A549 (cell line): Measurements from ENCODE around the gene MAP3K20. TPM values are rescaled to one million over a fixed set of nuclear protein-coding genes. Genes with fewer than 3 reads are reported as not detected.
A peak's percentile ranks its signal among the peaks of the same experiment; 100 is the strongest.
"Not testable (repeated sequence)": the region's sequence is repeated elsewhere in the genome, so short reads cannot be mapped to it uniquely, and the experiment has no call there.

ENCODE experiments used
- ATAC-seq, 2 experiments: fragments of 200-7000 bp in 1 of 2; fragments of >200 bp in 1 of 2; cut with Nextera tagmentation in 1 of 2; cut with Tn5 transposase in 1 of 2; 3 replicates each; pipeline versions ENCODE4 v1.8.0 to v1.9.1; 2018 to 2020; ENCODE audit warnings: mild to moderate bottlenecking in 1 of 2, moderate library complexity in 1 of 2
- CTCF ChIA-PET: fragments of 300-600 bp; sonication (Branson Sonifier 250); formaldehyde crosslinking; extraction: SDS; loops from one replicate; lab custom pipeline; 2021; ENCODE audit warnings: antibody characterized with exemption, inconsistent platforms; lab: Yijun Ruan, JAX
- POLR2A ChIA-PET: fragments of 350-600 bp; formaldehyde crosslinking; extraction: SDS; loops from one replicate; lab custom pipeline; 2021; ENCODE audit warnings: antibody characterized with exemption, inconsistent platforms; lab: Yijun Ruan, JAX
- DNase-seq, 2 experiments: peaks; one replicate each; pipeline versions ENCODE4 v3.0.0 to v3.0.0-alpha.2; 2011 to 2016; ENCODE audit warnings: low read depth in 1 of 2, low spot score in 1 of 2
- FAIRE-seq: peaks from 2 replicates; lab custom pipeline; 2011; peaks lifted over from hg19 to GRCh38; lab: Jason Lieb, UNC
- H3K27ac ChIP-seq, 2 experiments: fragments of >200 bp; sonication (Bioruptor Twin); formaldehyde crosslinking; 3 replicates each; pipeline ENCODE4 v1.5.1; 2016 to 2017
- H3K4me1 ChIP-seq: fragments of >200 bp; sonication (Bioruptor Twin); formaldehyde crosslinking; 3 replicates; pipeline ENCODE4 v1.6.1; 2016
- H3K4me2 ChIP-seq: fragments of >200 bp; sonication (Bioruptor Twin); formaldehyde crosslinking; 3 replicates; pipeline ENCODE4 v1.6.1; 2016
- H3K4me3 ChIP-seq: fragments of >200 bp; sonication (Bioruptor Twin); formaldehyde crosslinking; 3 replicates; pipeline ENCODE4 v1.5.1; 2016
- H3K9me3 ChIP-seq: fragments of >200 bp; sonication (Bioruptor Twin); formaldehyde crosslinking; 3 replicates; pipeline ENCODE4 v1.6.1; 2016
- CBX8 ChIP-seq: fragments of 200-600 bp; sonication (generic); IDR thresholded peaks from 2 replicates; pipeline ENCODE4 v1.6.1; 2016
- CEBPB ChIP-seq, 2 experiments: fragments of >200 bp in 1 of 2; sonication (Bioruptor Twin) in 1 of 2; formaldehyde crosslinking in 1 of 2; IDR thresholded peaks; 2 replicates each; pipeline ENCODE4 v1.6.1; 2012 to 2016
- CTCF ChIP-seq: fragments of >200 bp; sonication (Bioruptor Twin); formaldehyde crosslinking; IDR thresholded peaks from 3 replicates; pipeline ENCODE4 v1.5.1; 2016
- EHF ChIP-seq: fragments of 250-450 bp; sonication (Bioruptor Pico); IDR thresholded peaks from 2 replicates; pipeline ENCODE4 v1.5.0; 2020; ENCODE audit warnings: mild to moderate bottlenecking
- FOSB ChIP-seq: fragments of 250-450 bp; sonication (Bioruptor Pico); IDR thresholded peaks from 2 replicates; pipeline ENCODE4 v1.5.0; 2020; ENCODE audit warnings: mild to moderate bottlenecking, moderate library complexity
- HEYL ChIP-seq: fragments of 250-450 bp; sonication (Bioruptor Pico); IDR thresholded peaks from 2 replicates; pipeline ENCODE4 v1.8.0; 2021; ENCODE audit warnings: mild to moderate bottlenecking, moderate library complexity
- HOXB13 ChIP-seq: fragments of 250-450 bp; sonication (Bioruptor Pico); IDR thresholded peaks from 2 replicates; pipeline ENCODE4 v1.5.0; 2020; ENCODE audit warnings: low read depth, mild to moderate bottlenecking, moderate library complexity
- KDM1A ChIP-seq: fragments of 200-600 bp; sonication (generic); IDR thresholded peaks from 2 replicates; pipeline ENCODE4 v1.6.1; 2016; ENCODE audit warnings: low read depth, mild to moderate bottlenecking
- MAFK ChIP-seq: fragments of 450-650 bp; IDR thresholded peaks from 2 replicates; pipeline ENCODE4 v1.6.1; 2014; ENCODE audit not compliant: partially characterized antibody
- MAX ChIP-seq: IDR thresholded peaks from 2 replicates; pipeline ENCODE4 v1.6.1; 2012
- MYC ChIP-seq: IDR thresholded peaks from 2 replicates; pipeline ENCODE4 v1.6.1; 2012; ENCODE audit warnings: mild to moderate bottlenecking, inconsistent platforms, low read length, improper control_type of control experiment, borderline replicate concordance
- NFE2L2 ChIP-seq: fragments of 150-350 bp; conservative IDR thresholded peaks from 2 replicates; pipeline ENCODE4 v1.6.1; 2014; ENCODE audit warnings: low read length
- NR3C1 ChIP-seq: fragments of >200 bp; sonication (Bioruptor Twin); formaldehyde crosslinking; IDR thresholded peaks from 3 replicates; pipeline ENCODE4 v1.6.1; 2017
- POLR2A ChIP-seq: IDR thresholded peaks from 2 replicates; pipeline ENCODE4 v1.6.1; 2012; ENCODE audit warnings: mild to moderate bottlenecking, low read length
- RAD21 ChIP-seq, 2 experiments: fragments of >200 bp in 1 of 2; sonication (Bioruptor Twin) in 1 of 2; formaldehyde crosslinking in 1 of 2; IDR thresholded peaks in 1 of 2; conservative IDR thresholded peaks in 1 of 2; 2 replicates in 1 of 2; 3 replicates in 1 of 2; pipeline ENCODE4 v1.6.1; 2012 to 2018; ENCODE audit warnings: inconsistent platforms in 1 of 2
- RARB ChIP-seq: fragments of 250-450 bp; sonication (Bioruptor Pico); IDR thresholded peaks from 2 replicates; pipeline ENCODE4 v1.8.0; 2021; ENCODE audit warnings: mild to moderate bottlenecking, moderate library complexity
- RFX5 ChIP-seq: fragments of 450-650 bp; IDR thresholded peaks from 2 replicates; pipeline ENCODE4 v1.7.1; 2014; ENCODE audit warnings: antibody characterized with exemption, mild to moderate bottlenecking, moderate library complexity
- SREBF2 ChIP-seq: fragments of 450-650 bp; IDR thresholded peaks from 2 replicates; pipeline ENCODE4 v1.6.1; 2014; ENCODE audit warnings: mild to moderate bottlenecking, moderate library complexity
- TFCP2L1 ChIP-seq: fragments of 250-450 bp; sonication (Bioruptor Pico); IDR thresholded peaks from 2 replicates; pipeline ENCODE4 v1.5.0; 2021; ENCODE audit warnings: mild to moderate bottlenecking
- ZC3H11A ChIP-seq: fragments of 450-650 bp; IDR thresholded peaks from 2 replicates; pipeline ENCODE4 v1.6.1; 2014; ENCODE audit warnings: antibody characterized with exemption, mild to moderate bottlenecking
- WGBS: methylation state at CpG from one replicate; pipeline ENCODE4 v1.1.6; 2017; ENCODE audit errors: missing lambda C conversion rate; 5-methylcytosine and 5-hydroxymethylcytosine counted together
- polyA plus RNA-seq, 4 experiments: library from polyadenylated mRNA; depleted of rRNA in 3 of 4; stranded (reverse); fragments of >200 nt; fragmentation: RNase III in 1 of 4; extraction: RNeasy Plus Mini Kit Qiagen cat#74134 plus additional on column Dnase treatment in 1 of 4; gene quantifications; 2 replicates in 3 of 4; 3 replicates in 1 of 4; pipeline ENCODE4 v1.2.3, GENCODE V29; 2011 to 2017

The MAP3K20 gene
- polyA plus RNA-seq, 2 of the 4 experiments (the other 2 are of a cell fraction) = 34.7 to 80.7 TPM

GRCh38 chr2:173163357-173163756, 87.7 kb downstream of the MAP3K20 start:
- WGBS = 87% methylated on average over 1 of the region's 1 CpG
- H3K4me3 ChIP-seq, ATAC-seq, DNase-seq, FAIRE-seq, POLR2A ChIA-PET, H3K9me3 ChIP-seq, H3K27ac ChIP-seq, H3K4me2 ChIP-seq: not testable (repeated sequence)
- CTCF ChIA-PET = interaction anchor here (0.9 to 2.7 kb wide), 3 partner anchors 9 to 135 kb away, joined by 3 to 6 read pairs (median 3); no protein-coding TSS in a partner anchor
- peak; percentile 91; the same call in 1 of the 2 replicates for TF ChIP-seq KDM1A
- H3K4me1 ChIP-seq = peaks cover 71% of the 10 kb centered on the region

- peak overlapping the region; percentile 37; the same call in 2 of the 3 replicates for H3K4me2 ChIP-seq
- WGBS = 68% methylated on average over 1 of the region's 1 CpG
- CTCF ChIA-PET = interaction anchor here (2.7 kb wide), 1 partner anchor 136 kb away, joined by 6 read pairs; no protein-coding TSS in a partner anchor
- peaks cover 60% of the 10 kb centered on the region for H3K4me1 ChIP-seq
- H3K4me3 ChIP-seq = no peak overlapping the region
- peak overlapping the region in 1 of 2 experiments; percentile 63; a peak in 3 of 6 replicates for H3K27ac ChIP-seq
- TF ChIP-seq POLR2A = no peak
- no peak for TF ChIP-seq RFX5
- no peak for TF ChIP-seq SREBF2
- TF ChIP-seq RARB (CRISPR knock-in tag) = no peak
- TF ChIP-seq CEBPB (IDR thresholded peaks at IDR 0.05) = no peak
- no peak for TF ChIP-seq ZC3H11A
- no peak for TF ChIP-seq HEYL (CRISPR knock-in tag)
- TF ChIP-seq MYC = no peak
- TF ChIP-seq FOSB (CRISPR knock-in tag) = no peak
- no peak for TF ChIP-seq HOXB13 (CRISPR knock-in tag)
- no peak for TF ChIP-seq RAD21 (conservative IDR thresholded peaks at IDR 0.05 in 1 of 2, IDR thresholded peaks at IDR 0.05 in 1 of 2)
- TF ChIP-seq TFCP2L1 = no peak
- TF ChIP-seq EHF (CRISPR knock-in tag) = no peak
- no peak for TF ChIP-seq CBX8
- no peak for TF ChIP-seq MAX
- TF ChIP-seq NR3C1 = no peak
- H3K9me3 ChIP-seq = no peaks in the 10 kb centered on the region
- DNase-seq = no peak
- POLR2A ChIA-PET = no interaction called here
- no peak for FAIRE-seq
- ATAC-seq = no peak
Measured at GRCh38 chr2:173164396-173164795, 88.8 kb downstream of the MAP3K20 start.

- no peak overlapping the region for H3K4me3 ChIP-seq
- peak overlapping the region; percentile 1 to 63; a peak in 3 of 6 replicates for H3K27ac ChIP-seq
- H3K9me3 ChIP-seq = no peaks in the 10 kb centered on the region
- peaks cover 54% of the 10 kb centered on the region for H3K4me1 ChIP-seq
- 55% methylated on average over 5 of the region's 5 CpGs for WGBS
- FAIRE-seq (no peak), ATAC-seq (peak in 1 of 2 experiments; percentile 44; a peak in 3 of 6 replicates), DNase-seq (no peak)
- CTCF ChIA-PET = interaction anchor here (2.7 kb wide), 1 partner anchor 138 kb away, joined by 6 read pairs; no protein-coding TSS in a partner anchor
- POLR2A ChIA-PET = no interaction called here
- H3K4me2 ChIP-seq = peak overlapping the region; percentile 43
- TF ChIP-seq NFE2L2 = no peak
- TF ChIP-seq CBX8 = no peak
- peak; percentile 67 for TF ChIP-seq MAFK
- no peak for TF ChIP-seq CTCF
Measured at GRCh38 chr2:173165443-173166238, 90.0 kb downstream of the MAP3K20 start.
